ENCODE data around the gene GMEB2. TPM values are rescaled to one million over a fixed set of nuclear protein-coding genes. Genes with fewer than 3 reads are reported as not detected.

Gene GMEB2
- total RNA-seq, 8 experiments from 2014 or later, result 5.6 to 11.8 (median 8.4) TPM

GRCh38 chr20:63547725-63548480, 79.0 kb downstream of the GMEB2 start, which contains the start of gene SRMS:
SRMS (minus strand) TSS chr20:63547749; CDS start chr20:63547463, 286 bp downstream.
- Histone ChIP-seq H3K27ac (no peak within 1 kb of the TSS), H3K4me3 (no peak within 1 kb of the TSS), H3K4me1 (replicated peaks in 1 of 2) (peaks cover 4 to 10% of the 10 kb centered on the region in 2 donors)
- 55 to 80% (median 71%) methylated on average over 2 to 8 of the region's 35 CpGs; no CpG with 5 or more reads in 6 of the 10 experiments for WGBS, 10 experiments
- peak in 6 of 8 experiments; percentile 6 to 67 (median 13) for ATAC-seq (replicated peaks in 6 of 8)
- in situ Hi-C loops (cut with MboI; ENCODE audit: low pct_unique_long_range_greater_than_20kb in 2 of 9, low sequenced_read_pairs in 9 of 9, unreplicated experiment in 9 of 9), result loop anchor here in 1 of 9 experiments (25.0 kb wide), 1 partner anchor 314 kb away; the partner anchor contains the start of genes ABHD16B and TPD52L2

GRCh38 chr20:63546956-63547724, 79.8 kb downstream of the GMEB2 start:
- in situ Hi-C loops (cut with MboI; ENCODE audit: low pct_unique_long_range_greater_than_20kb in 2 of 9, low sequenced_read_pairs in 9 of 9, unreplicated experiment in 9 of 9), result loop anchor here in 1 of 9 experiments (25.0 kb wide), 1 partner anchor 315 kb away; the partner anchor contains the start of genes ABHD16B and TPD52L2
- 0 to 80% (median 39%) methylated on average over 1 to 11 of the region's 58 CpGs; no CpG with 5 or more reads in 6 of the 10 experiments for WGBS, 10 experiments

GRCh38 chr20:63546256-63546955, 80.5 kb downstream of the GMEB2 start:
- peak in 1 of 8 experiments; percentile 1 for ATAC-seq (replicated peaks in 6 of 8)
- WGBS, 10 experiments, result 40 to 80% (median 48%) methylated on average over 1 to 4 of the region's 20 CpGs; no CpG with 5 or more reads in 7 of the 10 experiments
- H3K4me1 ChIP-seq (replicated peaks in 1 of 2), result peaks cover 0 to 10% of the 10 kb centered on the region in 2 donors
- in situ Hi-C loops (cut with MboI; ENCODE audit: low pct_unique_long_range_greater_than_20kb in 2 of 9, low sequenced_read_pairs in 9 of 9, unreplicated experiment in 9 of 9), result loop anchor here in 1 of 9 experiments (25.0 kb wide), 1 partner anchor 316 kb away; the partner anchor contains the start of genes ABHD16B and TPD52L2
- no peak overlapping the region for H3K4me3 ChIP-seq
- H3K27ac ChIP-seq, result no peak overlapping the region

More at GRCh38 chr20:63546956-63547724, 79.8 kb downstream of the GMEB2 start:
- Histone ChIP-seq H3K4me3 (no peak overlapping the region), H3K27ac (no peak overlapping the region), H3K4me1 (replicated peaks in 1 of 2) (peaks cover 0 to 10% of the 10 kb centered on the region in 2 donors)
- ATAC-seq (replicated peaks in 6 of 8), result peak in 2 of 8 experiments; percentile 15 to 25

- ATAC-seq (replicated peaks in 6 of 8), result no peak
- 0 to 80% (median 59%) methylated on average over 1 to 3 of the region's 6 CpGs; no CpG with 5 or more reads in 5 of the 10 experiments for WGBS, 10 experiments
- in situ Hi-C loops (cut with MboI; ENCODE audit: low pct_unique_long_range_greater_than_20kb in 2 of 9, low sequenced_read_pairs in 9 of 9, unreplicated experiment in 9 of 9), result loop anchor here in 1 of 9 experiments (25.0 kb wide), 1 partner anchor 316 kb away; the partner anchor contains the start of genes ABHD16B and TPD52L2
- Histone ChIP-seq H3K4me1 (replicated peaks in 1 of 2) (peaks cover 0 to 7% of the 10 kb centered on the region in 2 donors), H3K27ac (no peak overlapping the region), H3K4me3 (no peak overlapping the region)
Observed at GRCh38 chr20:63545814-63546213, 81.1 kb downstream of the GMEB2 start.

- H3K4me3 ChIP-seq, result no peak overlapping the region
- in situ Hi-C loops (cut with MboI; ENCODE audit: low pct_unique_long_range_greater_than_20kb in 2 of 9, low sequenced_read_pairs in 9 of 9, unreplicated experiment in 9 of 9), result loop anchor here in 1 of 9 experiments (25.0 kb wide), 1 partner anchor 317 kb away; the partner anchor contains the start of genes ABHD16B and TPD52L2
- H3K27ac ChIP-seq, result no peak overlapping the region
- WGBS, 10 experiments, result 40 to 90% (median 55%) methylated on average over 2 to 5 of the region's 19 CpGs; no CpG with 5 or more reads in 6 of the 10 experiments
- ATAC-seq (replicated peaks in 6 of 8), result peak in 3 of 8 experiments; percentile 16 to 24 (median 20)
- peaks cover 4 to 10% of the 10 kb centered on the region in 2 donors for H3K4me1 ChIP-seq (replicated peaks in 1 of 2)
Observed at GRCh38 chr20:63544958-63545516, 81.9 kb downstream of the GMEB2 start.

- no peak for ATAC-seq (replicated peaks in 6 of 8)
- in situ Hi-C loops (cut with MboI; ENCODE audit: low pct_unique_long_range_greater_than_20kb in 2 of 9, low sequenced_read_pairs in 9 of 9, unreplicated experiment in 9 of 9), result loop anchor here in 1 of 9 experiments (25.0 kb wide), 1 partner anchor 318 kb away; the partner anchor contains the start of genes ABHD16B and TPD52L2
- WGBS, 10 experiments, result 48 to 80% (median 69%) methylated on average over 1 to 5 of the region's 27 CpGs; no CpG with 5 or more reads in 6 of the 10 experiments
Observed at GRCh38 chr20:63544241-63544957, 82.5 kb downstream of the GMEB2 start.

GRCh38 chr20:63543733-63544132, 83.2 kb downstream of the GMEB2 start:
- no peak overlapping the region for H3K27ac ChIP-seq
- no peak overlapping the region for H3K4me3 ChIP-seq
- WGBS, 10 experiments, result 53 to 87% (median 78%) methylated on average over 4 to 6 of the region's 6 CpGs
- in situ Hi-C loops (cut with MboI; ENCODE audit: low pct_unique_long_range_greater_than_20kb in 2 of 9, low sequenced_read_pairs in 9 of 9, unreplicated experiment in 9 of 9), result loop anchor here in 1 of 9 experiments (25.0 kb wide), 1 partner anchor 319 kb away; the partner anchor contains the start of genes ABHD16B and TPD52L2
- no peak for ATAC-seq (replicated peaks in 6 of 8)
- H3K4me1 ChIP-seq (replicated peaks in 1 of 2), result peaks cover 4 to 13% of the 10 kb centered on the region in 2 donors

More at GRCh38 chr20:63544241-63544957, 82.5 kb downstream of the GMEB2 start:
- Histone ChIP-seq H3K27ac (no peak overlapping the region), H3K4me1 (replicated peaks in 1 of 2) (peaks cover 4 to 13% of the 10 kb centered on the region in 2 donors), H3K4me3 (no peak overlapping the region)

- in situ Hi-C loops (cut with MboI; ENCODE audit: low pct_unique_long_range_greater_than_20kb in 2 of 9, low sequenced_read_pairs in 9 of 9, unreplicated experiment in 9 of 9), result loop anchor here in 1 of 9 experiments (25.0 kb wide), 1 partner anchor 319 kb away; the partner anchor contains the start of genes ABHD16B and TPD52L2
- Histone ChIP-seq H3K4me3 (no peak overlapping the region), H3K4me1 (replicated peaks in 1 of 2) (peaks cover 5 to 14% of the 10 kb centered on the region in 2 donors), H3K27ac (no peak overlapping the region)
- WGBS, 10 experiments, result 75 to 90% methylated on average over 2 of the region's 10 CpGs; no CpG with 5 or more reads in 8 of the 10 experiments
- no peak for ATAC-seq (replicated peaks in 6 of 8)
Observed at GRCh38 chr20:63543131-63543530, 83.8 kb downstream of the GMEB2 start.

- H3K27ac ChIP-seq, result no peak overlapping the region
- ATAC-seq (replicated peaks in 6 of 8), result no peak
- no peak overlapping the region for H3K4me3 ChIP-seq
- in situ Hi-C loops (cut with MboI; ENCODE audit: low pct_unique_long_range_greater_than_20kb in 2 of 9, low sequenced_read_pairs in 9 of 9, unreplicated experiment in 9 of 9), result loop anchor here in 1 of 9 experiments (25.0 kb wide), 1 partner anchor 320 kb away; the partner anchor contains the start of genes ABHD16B and TPD52L2
- H3K4me1 ChIP-seq (replicated peaks in 1 of 2), result peaks cover 7 to 12% of the 10 kb centered on the region in 2 donors
- 73% methylated on average over 2 of the region's 10 CpGs; no CpG with 5 or more reads in 9 of the 10 experiments for WGBS, 10 experiments
Observed at GRCh38 chr20:63542696-63543095, 84.2 kb downstream of the GMEB2 start.

GRCh38 chr20:63542031-63542559, 84.8 kb downstream of the GMEB2 start:
- no peak overlapping the region for H3K4me3 ChIP-seq
- peak in 1 of 8 experiments; percentile 2 for ATAC-seq (replicated peaks in 6 of 8)
- no peak overlapping the region for H3K27ac ChIP-seq

More at GRCh38 chr20:63542031-63542559, 84.8 kb downstream of the GMEB2 start:
- H3K4me1 ChIP-seq (replicated peaks in 1 of 2), result peaks cover 9 to 12% of the 10 kb centered on the region in 2 donors
- in situ Hi-C loops (cut with MboI; ENCODE audit: low pct_unique_long_range_greater_than_20kb in 2 of 9, low sequenced_read_pairs in 9 of 9, unreplicated experiment in 9 of 9), result loop anchor here in 1 of 9 experiments (25.0 kb wide), 1 partner anchor 320 kb away; the partner anchor contains the start of genes ABHD16B and TPD52L2
- 0% methylated on average over 1 of the region's 36 CpGs; no CpG with 5 or more reads in 9 of the 10 experiments for WGBS, 10 experiments
